Brain pericyte (primary cell): Measurements from ENCODE around the gene FAM9C.

Source experiments
- DNase-seq: peaks from one replicate; pipeline ENCODE4 v3.0.0-alpha.2; 2012; ENCODE audit warnings: low read depth, low spot score

FAM9C gene

DNA sequence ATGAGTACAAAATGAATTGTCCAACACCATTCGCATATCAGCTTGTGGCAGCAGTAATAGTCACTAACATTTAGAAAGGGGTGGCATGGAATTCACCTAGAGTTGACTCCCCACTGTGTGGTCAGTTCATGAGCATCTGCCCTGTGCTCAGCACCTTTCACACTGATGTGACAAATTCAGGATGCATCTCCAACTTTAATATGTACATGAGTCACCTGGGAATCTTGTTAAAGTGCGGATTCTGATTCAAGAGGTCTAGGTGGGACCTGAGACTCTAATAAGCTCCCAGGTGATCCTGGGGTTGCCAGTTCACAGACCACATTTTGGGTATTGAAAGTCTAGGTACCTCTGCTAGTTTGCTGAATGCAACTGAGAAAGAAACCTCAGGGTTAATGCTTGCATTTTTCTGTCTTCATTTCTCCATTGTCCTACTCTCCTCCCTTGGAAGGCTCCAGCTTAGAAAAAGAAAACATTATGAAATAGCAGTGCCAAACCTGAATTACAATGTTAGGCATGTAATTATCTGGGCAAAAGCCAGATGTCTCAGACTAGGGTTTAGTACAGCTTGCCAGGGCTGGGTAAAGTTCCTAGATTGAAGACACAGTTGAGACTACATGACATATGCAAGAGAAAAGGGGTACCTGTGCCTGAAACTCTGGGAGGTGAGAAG, 36.8 kb downstream of the FAM9C start:
- DNase-seq = no peak

DNA sequence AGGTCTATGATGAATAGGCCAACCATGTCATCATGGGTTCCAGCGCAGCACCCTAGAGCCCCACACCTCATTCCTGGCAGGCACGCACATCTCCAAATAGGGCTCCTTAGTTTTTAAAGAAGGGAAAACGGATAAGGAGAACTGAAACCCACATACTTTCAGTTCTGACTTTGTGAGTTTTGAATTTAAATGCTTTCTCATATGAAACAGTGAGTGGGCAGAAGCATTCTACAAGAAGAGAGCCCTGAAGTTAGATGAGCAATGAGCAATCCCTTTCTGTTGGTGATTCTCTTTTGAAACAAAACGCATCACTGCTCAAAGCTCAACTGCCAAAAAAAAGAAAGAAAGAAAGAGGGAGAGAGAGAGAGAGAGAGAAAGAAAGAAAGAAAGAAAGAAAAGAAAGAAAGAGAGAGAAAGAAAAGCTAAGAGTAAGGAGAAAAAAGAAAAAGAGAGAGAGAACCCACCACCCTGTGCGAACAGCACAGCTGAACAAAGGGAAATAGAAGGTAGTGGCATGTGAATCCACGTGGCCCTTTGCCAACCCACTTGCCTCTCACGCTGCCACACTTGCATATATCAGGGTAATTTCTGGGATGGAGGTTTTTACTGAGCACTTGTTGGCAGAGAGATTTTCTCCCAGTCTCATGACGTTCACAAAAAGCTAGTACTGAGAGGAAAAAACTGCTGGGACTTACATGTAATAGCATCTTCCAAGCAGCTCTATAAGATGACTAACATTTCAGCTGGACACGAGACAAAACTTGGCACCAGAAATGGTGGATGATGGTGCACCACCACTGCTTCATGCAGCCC, 38.6 kb downstream of the FAM9C start:
- DNase-seq = no peak

DNA sequence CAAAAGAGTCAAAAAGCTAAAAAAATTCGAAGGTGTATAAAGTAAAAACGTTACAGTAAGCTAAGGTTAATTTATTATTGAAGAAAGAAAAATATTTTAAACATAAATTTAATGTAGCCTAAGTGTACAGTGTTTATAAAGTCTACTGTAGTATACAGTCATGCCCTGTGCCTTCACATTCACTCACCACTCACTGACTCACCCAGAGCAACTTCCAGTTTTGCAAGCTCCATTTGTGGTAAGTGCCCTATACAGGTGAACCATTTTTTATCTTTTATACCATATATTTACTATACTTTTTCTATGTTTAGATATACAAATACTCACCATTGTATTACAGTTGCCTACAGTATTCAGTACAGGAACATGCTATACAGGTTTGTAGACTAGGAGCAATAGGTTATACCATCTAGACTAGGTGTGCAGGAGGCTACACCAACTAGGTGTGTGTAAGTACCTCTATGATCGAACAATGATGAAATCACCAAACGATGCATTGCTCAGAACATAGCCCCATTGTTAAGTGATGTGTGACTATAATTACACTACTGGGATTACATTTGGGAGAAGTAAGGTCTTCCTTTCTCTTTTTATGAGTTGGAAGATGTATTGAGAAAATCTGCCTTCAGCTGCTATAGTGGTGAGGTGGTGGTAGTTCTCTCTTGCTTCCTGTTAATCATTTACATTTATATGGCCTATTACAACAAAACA, 42.3 kb downstream of the FAM9C start:
- DNase-seq = no peak

DNA sequence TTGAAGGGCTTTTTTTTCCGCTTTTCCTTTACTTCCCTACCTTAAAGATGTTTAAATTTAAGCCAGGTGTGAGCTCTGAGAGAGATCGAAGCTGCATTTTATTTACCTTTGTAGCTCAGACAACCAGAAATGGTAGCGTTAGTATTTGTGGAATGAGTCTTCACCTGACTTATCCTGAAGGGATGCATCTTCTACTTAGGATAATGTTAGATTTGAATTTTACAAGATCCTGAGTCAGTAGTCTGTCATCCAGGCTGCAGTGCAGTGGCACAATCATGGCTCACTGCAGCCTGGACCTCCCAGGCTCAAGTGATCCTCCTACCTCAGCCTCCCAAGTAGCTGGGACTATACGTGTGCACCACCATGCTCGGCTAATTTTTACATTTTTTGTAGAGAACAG, 43.3 kb downstream of the FAM9C start:
- DNase-seq = no peak

DNA sequence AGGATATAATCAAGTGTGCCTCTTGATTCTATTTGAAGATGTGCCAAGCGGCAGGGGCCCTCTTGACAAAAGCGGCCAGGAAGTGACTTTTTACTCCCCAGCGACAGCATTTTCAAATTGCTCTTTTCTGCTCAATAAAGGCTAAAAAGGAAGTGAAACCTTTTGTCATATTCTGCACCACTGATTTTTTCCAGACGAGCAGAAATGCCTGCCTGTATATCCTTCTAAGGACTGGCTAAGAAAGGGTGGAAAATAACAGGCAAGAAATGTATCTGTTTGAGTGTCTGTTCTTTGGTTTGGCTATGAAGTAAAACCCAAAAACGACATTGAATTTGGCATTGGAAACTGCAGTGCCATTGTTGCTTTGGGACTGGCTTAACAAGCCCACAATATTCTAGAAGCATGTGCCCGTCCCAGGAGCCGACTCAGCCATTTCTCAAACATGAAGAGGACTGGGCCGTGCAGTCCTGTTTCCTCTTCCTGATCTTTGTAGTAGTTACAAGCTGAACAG, 44.1 kb downstream of the FAM9C start:
- DNase-seq = no peak

DNA sequence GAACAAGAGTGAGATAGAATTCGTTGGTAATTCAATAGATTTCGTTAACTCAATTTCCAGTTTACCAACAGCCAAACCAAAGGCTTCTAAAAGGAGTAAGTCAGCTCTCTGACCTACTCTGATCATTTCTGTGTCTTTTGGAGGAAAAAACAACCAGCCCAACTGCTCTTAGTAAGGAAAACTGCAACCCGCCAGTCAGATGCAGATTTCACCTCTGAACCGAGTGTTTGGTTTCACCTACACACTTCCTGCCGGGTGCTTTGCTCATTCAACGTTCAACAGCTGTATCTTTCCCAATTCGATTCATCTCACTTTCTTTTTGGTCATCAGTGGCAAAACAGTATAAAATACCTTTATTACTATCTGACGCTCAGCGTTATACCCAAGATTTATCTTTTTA, 45.0 kb downstream of the FAM9C start:
- no peak for DNase-seq

DNA sequence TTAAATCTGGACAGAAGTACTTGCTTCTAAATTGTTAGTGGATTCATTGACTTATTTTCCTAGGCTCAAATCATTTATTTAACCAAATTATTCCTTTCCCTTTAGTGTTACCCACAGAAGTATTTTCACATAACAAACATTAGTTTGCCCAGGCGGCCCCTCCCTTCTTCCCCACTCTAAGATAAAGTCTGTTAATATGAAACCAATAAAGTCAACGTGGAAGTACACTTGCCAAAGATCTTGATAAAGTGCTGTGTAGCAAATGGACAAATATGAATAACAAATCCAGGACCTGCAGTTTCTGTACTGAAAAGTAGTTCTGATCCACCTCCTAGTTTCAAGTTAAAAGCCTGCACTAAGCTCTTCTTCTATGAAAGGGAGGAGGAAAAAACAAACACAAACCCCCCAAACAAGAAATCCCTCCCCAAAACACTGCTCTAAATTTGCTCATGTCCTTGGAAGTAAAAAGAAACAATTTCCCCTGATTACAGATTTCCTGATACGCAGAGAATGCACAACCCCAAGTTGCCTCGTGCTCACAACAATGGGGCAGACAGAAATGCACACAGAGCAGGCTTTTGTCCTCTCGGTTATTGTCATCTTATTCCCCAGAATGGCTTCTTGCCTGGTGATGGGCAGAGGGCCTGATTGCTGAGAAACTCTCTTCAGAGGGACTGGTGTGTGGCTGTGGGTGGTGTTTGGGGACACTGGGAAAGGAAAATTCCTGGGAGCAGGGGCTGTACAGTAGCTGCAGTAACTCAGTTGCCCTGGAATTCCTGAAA, 46.3 kb downstream of the FAM9C start:
- no peak for DNase-seq

DNA sequence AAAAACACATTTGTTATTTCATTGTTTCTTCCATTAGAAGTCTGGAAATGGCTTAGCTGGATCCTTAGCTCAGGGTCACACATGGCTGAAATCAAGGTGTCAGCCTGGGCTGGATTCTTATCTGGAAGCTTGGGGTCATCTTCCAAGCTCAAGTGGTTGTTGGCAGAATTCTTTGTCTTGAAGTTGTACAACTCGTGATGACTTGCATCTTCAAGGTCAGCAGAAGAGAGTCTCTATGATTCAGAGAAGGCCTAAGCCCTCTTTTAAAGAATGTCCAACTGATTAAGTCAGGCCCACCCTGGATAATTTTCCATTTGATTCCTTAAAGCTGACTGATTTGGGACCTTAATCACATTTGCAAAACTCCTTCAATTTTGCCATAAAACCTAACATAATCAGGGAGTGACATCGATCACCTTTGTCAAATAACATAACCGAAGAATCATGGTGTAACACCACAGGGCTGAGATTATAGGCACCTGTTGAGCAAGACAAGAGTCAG, 47.4 kb downstream of the FAM9C start:
- DNase-seq = no peak

DNA sequence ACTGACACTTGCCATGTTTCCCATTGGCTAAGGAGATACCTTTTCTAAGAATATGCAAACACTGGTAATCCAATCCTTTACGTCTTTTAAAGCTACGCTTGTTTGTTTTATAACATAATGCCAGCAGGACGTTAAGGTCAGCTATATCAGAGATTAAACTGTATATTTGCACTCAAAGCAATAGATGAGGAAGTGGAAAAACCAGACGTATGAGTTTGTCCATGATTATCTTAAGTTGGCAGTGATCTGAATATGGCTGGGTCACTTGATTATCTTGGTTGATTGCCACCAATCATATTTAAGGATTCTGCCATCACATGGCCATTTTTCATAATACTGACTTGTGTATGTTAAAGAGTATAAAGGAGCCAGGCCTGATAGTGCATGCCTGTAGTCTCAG, 50.1 kb downstream of the FAM9C start:
- no peak for DNase-seq

DNA sequence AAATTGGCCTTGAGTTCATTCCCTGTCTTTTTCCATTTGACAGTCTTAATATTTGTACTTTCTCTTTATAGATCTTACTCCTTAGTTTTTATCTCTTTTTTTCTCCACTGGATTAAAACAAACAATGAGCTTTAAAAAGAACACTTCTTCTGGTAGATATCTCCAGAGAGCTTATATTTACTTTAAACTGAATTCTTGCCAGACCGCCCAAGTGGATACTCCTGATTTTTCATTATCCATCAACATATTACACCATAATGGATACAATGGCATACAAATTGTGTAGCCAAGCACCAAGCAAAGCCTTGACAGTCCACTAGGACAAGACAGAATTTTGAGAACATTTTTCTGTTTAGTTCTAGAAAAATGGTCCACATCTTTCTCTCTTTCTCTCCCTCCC, 50.6 kb downstream of the FAM9C start:
- DNase-seq = no peak

DNA sequence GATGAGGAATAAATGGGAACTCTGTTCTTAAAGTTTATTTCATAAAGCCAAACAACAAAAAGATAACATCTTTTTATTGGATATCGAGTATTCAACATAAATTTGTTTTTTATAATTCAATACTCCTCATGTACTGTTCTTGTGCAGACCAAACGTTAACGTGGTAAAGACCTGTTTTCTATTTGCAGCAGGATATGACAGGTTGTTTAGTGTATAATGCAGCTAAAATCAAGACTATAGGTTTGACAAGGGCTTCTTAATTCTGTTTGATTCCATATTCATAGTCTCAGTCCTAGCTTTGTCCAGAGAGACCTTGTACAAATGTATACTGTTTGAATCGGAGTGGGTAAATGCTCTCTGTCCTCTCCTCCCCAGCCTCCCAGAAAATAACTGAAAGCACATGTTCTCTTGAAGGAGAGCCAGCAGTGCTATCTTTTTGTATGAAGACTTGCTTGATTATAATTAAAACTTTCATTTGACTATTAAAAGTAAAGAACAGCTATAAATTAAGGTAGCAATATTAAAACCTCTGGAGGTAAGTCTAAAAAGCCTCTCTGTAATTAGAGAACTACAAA, 51.8 kb downstream of the FAM9C start:
- no peak for DNase-seq

DNA sequence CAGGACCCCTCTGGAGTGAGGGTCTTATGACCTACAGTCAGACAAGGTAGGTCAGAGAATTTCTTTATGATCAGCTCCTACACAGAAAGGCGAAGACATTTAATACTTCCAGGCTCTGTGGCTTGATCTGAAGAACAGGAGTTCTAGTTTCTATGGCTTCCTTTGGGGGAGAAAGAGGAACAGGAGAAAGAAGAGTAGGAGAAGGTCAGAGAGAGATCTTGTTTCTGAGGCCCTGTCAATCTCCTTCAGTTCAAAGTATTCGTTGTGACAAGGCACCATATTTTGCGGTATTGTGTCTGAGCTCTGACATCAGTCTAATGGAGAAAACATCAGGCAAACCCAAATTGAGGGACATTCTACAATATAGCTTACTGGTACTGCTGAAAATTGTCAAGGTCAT, 52.8 kb downstream of the FAM9C start:
- no peak for DNase-seq

DNA sequence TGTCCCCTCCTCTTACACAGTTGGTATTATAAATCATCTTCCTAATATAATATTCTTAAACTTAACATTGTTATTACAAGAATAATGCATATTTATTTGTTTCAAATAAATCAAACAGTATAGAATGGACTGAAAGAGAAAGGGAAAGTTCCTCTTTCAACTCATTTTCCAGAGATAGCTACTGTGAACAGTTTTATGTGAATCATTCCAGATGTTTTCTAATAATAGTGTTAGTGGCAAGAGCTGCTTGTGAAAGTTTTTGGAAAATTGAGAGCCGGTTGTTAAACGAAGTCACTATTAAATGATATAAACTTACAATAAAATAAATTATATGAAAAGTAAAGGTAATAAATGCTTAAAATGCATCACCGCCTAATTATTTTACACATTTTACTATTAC, 55.0 kb downstream of the FAM9C start:
- DNase-seq = no peak

DNA sequence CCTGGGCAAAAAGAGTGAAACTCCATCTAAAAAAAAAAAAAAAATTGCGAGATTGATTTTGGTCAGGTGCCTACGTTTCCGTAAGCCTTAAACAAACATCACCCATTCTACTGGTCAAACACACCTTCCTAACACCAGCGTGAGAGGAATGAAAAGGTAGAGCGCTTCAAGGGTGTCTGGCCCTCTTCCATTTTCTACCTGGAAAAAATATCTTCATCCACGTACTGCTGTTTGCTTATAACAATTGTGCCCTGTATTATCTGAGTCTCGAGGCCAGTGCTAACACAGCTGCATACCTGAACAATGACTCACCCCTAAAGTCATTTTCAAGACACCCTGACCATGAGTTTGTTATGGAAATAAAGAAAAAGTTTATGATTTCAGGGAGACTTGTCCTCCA, 55.6 kb downstream of the FAM9C start:
- no peak for DNase-seq

DNA sequence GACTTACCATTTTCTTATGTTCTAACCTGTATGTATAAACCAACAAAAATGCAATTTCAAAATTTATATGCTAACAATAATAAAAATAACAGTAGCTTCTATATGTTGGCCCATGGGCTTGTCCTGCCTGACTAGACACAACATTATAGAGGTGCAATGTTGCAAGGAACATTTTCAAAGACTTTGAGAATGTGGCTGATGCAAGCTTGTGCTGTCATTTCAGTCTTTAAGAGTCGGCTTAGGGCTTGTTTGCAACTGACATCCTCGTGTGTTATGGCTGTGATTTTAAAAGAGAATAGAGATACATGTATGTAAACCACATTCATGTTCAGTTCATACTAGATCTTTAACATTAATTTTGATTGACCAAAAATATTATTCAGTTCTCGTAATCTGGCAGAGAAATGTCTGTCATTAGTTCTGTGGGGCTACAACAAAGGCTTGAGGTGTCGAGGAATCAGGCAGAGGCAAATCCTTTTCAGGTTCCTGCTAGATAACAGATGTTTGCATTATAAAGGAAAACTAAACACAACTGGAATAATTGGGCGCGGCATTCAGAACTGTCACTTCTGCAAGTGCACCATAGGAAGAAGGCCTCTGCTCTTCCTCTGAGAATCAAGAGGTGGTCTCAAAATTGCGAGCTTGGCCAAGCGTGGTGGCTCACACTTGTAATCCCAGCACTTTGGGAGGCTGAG, 56.4 kb downstream of the FAM9C start:
- DNase-seq = no peak

DNA sequence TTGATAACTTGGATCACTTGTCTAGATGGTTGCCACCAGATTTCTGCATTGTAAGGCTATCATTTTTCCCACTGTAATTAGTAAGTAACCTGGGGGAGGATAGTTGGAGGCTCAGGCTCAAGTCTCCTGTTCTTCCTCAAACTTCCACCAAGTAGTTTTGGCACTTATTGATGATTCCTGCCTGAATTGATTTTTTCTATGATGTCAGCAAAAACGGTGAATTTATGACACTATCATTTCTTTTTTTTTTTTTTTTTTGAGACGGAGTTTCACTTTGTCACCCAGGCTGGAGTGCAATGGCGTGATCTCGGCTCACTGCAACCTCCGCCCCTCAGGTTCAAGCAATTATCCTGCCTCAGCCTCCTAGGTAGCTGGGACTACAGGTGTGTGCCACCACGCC, 57.1 kb downstream of the FAM9C start:
- no peak for DNase-seq

DNA sequence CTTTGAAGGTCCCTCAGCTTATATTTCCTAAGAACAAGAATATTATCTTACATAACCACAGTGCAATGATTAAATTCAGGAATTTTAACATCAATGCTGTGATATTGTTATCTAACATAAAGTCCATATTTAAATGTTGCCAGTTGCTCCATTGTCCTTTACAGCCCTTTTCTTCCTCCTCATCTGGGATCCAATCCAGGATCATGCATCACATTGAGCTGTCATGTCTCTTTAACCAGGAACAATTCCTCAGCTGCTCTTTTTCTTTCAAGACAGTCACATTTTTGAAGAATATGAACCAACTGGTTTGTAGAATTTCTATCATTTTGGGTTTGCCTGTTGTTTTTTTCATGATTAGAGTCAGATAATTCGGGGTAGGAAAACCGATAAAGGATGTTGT, 57.5 kb downstream of the FAM9C start:
- DNase-seq = no peak

DNA sequence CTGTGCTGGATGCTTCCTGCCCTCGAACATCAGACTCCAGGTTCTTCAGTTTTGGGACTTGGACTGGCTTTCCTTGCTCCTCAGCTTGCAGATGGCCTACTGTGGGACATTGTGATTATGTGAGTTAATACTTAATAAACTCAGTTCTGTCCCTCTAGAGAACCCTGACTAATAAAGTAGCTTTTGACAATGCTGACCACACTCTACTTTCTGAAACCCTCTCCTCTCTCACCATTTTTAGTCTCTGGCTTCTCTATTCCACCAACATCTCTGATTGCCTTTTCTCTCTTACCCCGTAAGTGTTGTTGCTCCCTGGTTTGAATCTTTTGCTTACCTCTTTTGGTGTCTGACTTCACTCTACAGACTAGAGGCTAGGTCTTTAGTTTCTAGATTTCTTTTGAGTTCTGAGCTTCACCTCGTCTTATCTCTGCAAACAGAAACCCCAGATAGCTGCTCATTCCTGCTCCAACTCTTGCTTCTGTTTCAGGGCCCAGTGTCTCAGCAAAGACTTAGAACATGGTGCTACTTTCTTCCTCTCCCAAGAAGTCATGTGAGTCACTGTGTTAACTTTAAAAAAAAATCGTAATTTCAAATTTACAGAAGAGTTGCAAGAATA, 58.1 kb downstream of the FAM9C start:
- DNase-seq = no peak
